Ishikawa (cell line): ENCODE measurements around the gene OR2L2.

Source experiments
- CEBPB ChIP-seq: IDR thresholded peaks from 2 replicates; pipeline ENCODE4 v1.6.1; 2012
- CREB1 ChIP-seq: IDR thresholded peaks from 2 replicates; pipeline ENCODE4 v1.6.1; 2012; ENCODE audit warnings: low read depth
- EP300 ChIP-seq: IDR thresholded peaks from 2 replicates; pipeline ENCODE4 v1.6.1; 2012; ENCODE audit warnings: borderline replicate concordance
- FOXM1 ChIP-seq: IDR thresholded peaks from 2 replicates; pipeline ENCODE4 v1.6.1; 2012; ENCODE audit warnings: low read depth, borderline replicate concordance
- NFIC ChIP-seq: IDR thresholded peaks from 2 replicates; pipeline ENCODE4 v1.6.1; 2012
- RAD21 ChIP-seq: IDR thresholded peaks from 2 replicates; pipeline ENCODE4 v1.6.1; 2012; ENCODE audit warnings: low read depth
- TAF1 ChIP-seq: IDR thresholded peaks from 2 replicates; pipeline ENCODE4 v1.6.1; 2012; ENCODE audit warnings: low read depth, mild to moderate bottlenecking
- TCF12 ChIP-seq: IDR thresholded peaks from 2 replicates; pipeline ENCODE4 v1.6.1; 2012; ENCODE audit warnings: low read depth
- TEAD4 ChIP-seq: IDR thresholded peaks from 2 replicates; pipeline ENCODE4 v1.6.1; 2012
- YY1 ChIP-seq: IDR thresholded peaks from 2 replicates; pipeline ENCODE4 v1.6.1; 2012; ENCODE audit warnings: low read depth
- ZBTB7A ChIP-seq: IDR thresholded peaks from 2 replicates; pipeline ENCODE4 v1.6.1; 2012; ENCODE audit warnings: low read depth
- TF ChIP-seq, protein P1 (sequence below): IDR thresholded peaks from 2 replicates; pipeline ENCODE4 v1.6.1; 2012; ENCODE audit warnings: low read depth, mild to moderate bottlenecking
- TF ChIP-seq, protein P2 (sequence below): IDR thresholded peaks from 2 replicates; pipeline ENCODE4 v1.6.1; 2012

OR2L2 gene

DNA sequence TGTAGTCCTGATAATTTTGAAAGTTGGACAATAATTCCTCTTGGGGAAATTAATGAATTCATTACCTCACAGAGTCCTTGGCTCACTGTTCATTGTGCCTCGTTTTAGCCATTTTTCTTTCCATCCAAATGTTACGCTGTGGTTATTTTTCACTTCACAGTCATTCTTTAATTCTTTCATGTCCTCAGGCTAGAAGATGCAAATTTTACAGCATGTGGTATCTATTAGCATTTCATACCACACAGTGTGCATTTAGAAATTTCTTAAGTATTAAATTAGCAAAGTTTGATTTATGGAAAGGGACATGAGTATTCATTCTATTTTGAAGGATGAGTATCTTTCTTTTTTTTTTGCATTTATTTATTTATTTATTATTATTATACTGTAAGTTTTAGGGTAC lies 35.2 kb downstream of the OR2L2 start:
- TF ChIP-seq FOXM1 (no peak), TCF12 (no peak), ZBTB7A (no peak), CREB1 (no peak), TAF1 (no peak), YY1 (no peak), EP300 (no peak), NFIC (no peak), CEBPB (no peak)
- TF ChIP-seq, protein P1, sequence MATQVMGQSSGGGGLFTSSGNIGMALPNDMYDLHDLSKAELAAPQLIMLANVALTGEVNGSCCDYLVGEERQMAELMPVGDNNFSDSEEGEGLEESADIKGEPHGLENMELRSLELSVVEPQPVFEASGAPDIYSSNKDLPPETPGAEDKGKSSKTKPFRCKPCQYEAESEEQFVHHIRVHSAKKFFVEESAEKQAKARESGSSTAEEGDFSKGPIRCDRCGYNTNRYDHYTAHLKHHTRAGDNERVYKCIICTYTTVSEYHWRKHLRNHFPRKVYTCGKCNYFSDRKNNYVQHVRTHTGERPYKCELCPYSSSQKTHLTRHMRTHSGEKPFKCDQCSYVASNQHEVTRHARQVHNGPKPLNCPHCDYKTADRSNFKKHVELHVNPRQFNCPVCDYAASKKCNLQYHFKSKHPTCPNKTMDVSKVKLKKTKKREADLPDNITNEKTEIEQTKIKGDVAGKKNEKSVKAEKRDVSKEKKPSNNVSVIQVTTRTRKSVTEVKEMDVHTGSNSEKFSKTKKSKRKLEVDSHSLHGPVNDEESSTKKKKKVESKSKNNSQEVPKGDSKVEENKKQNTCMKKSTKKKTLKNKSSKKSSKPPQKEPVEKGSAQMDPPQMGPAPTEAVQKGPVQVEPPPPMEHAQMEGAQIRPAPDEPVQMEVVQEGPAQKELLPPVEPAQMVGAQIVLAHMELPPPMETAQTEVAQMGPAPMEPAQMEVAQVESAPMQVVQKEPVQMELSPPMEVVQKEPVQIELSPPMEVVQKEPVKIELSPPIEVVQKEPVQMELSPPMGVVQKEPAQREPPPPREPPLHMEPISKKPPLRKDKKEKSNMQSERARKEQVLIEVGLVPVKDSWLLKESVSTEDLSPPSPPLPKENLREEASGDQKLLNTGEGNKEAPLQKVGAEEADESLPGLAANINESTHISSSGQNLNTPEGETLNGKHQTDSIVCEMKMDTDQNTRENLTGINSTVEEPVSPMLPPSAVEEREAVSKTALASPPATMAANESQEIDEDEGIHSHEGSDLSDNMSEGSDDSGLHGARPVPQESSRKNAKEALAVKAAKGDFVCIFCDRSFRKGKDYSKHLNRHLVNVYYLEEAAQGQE, result no peak

DNA sequence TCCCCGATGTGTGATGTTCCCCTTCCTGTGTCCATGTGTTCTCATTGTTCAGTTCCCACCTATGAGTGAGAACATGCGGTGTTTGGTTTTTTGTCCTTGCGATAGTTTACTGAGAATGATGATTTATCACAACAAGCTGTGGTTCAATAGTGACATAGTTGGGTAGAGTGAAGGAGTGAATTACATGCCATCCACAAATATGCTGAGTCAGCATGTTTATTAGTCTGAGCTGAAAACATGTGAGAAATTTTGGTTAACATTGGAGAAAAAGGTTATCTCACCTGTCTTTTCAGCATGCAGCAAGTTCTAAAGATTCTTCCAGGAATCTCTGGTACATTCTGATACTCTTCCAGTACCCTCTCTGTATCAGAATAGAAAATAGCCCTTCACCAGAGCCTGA lies 35.7 kb downstream of the OR2L2 start:
- no peak for TF ChIP-seq TCF12
- no peak for TF ChIP-seq RAD21
- no peak for TF ChIP-seq FOXM1
- no peak for TF ChIP-seq ZBTB7A
- no peak for TF ChIP-seq YY1
- no peak for TF ChIP-seq TEAD4
- TF ChIP-seq CREB1, result no peak
- TF ChIP-seq TAF1, result no peak
- TF ChIP-seq, protein P2, sequence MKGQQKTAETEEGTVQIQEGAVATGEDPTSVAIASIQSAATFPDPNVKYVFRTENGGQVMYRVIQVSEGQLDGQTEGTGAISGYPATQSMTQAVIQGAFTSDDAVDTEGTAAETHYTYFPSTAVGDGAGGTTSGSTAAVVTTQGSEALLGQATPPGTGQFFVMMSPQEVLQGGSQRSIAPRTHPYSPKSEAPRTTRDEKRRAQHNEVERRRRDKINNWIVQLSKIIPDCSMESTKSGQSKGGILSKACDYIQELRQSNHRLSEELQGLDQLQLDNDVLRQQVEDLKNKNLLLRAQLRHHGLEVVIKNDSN, result no peak
